ENCODE measurements around the gene STAM.
A peak's percentile ranks its signal among the peaks of the same experiment; 100 is the strongest.

STAM gene

DNA sequence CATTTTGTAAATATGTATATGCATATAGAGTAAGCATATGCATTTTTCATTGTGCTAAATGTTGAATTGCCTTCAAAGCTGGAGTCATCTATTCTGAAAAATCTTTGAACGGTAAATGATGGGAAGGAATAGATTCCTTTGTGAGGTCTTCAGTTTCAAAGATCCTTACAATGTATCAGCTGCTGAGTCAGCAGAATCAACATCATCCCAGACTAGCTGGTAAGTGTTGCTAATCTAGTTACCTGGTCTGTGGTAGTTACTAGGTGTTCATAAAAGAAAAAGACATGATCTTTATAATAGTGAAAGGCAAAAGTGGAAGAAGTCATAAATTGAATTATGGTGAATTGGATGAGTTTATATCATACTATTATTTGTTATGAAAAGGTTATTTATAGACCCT, 10.6 kb upstream of the STAM start:
- H3K9me3 Mint-ChIP-seq: no peaks in the 10 kb centered on the region
- no peak overlapping the region for H3K4me3 Mint-ChIP-seq
- DNase-seq (no peak), ATAC-seq (no peak)
- no peak overlapping the region for H3K27ac Mint-ChIP-seq
- H3K36me3 Mint-ChIP-seq (ENCODE audit: low read depth): no peaks in the 10 kb centered on the region
- H3K27me3 Mint-ChIP-seq: no peaks in the 10 kb centered on the region
- no peaks in the 10 kb centered on the region for H3K4me1 Mint-ChIP-seq

GRCh38 chr10:17637869-17638268, 6.1 kb upstream of the STAM start:
- no peak overlapping the region for H3K27ac Mint-ChIP-seq
- no peak for ATAC-seq
- no peaks in the 10 kb centered on the region for H3K9me3 Mint-ChIP-seq

DNA sequence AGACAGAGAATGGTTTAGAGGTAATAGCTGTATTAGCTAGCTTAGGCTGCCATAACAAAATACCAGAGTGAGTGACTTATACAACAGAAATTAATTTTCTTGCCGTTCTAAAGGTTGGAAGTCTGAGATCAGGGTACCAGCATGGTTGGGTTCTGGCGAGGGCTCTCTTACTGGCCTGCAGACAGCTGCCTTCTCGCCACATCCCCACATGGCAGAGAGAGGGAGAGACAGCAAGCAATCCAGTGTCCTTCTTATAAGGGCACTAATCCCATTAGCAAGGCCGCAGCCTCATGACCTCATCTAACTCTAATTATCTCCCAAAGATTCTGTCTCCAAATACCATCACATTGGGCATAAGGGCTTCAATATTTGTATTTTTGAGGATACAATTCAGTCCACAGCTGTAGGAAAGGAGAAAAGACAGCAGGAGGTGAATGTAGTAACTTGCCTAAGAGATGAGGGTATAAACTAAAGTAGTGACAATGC, 3.6 kb upstream of the STAM start:
- no peak overlapping the region for H3K4me3 Mint-ChIP-seq
- no peaks in the 10 kb centered on the region for H3K9me3 Mint-ChIP-seq
- H3K4me1 Mint-ChIP-seq: peaks cover 25% of the 10 kb centered on the region
- no peak overlapping the region for H3K27ac Mint-ChIP-seq
- DNase-seq (no peak), ATAC-seq (no peak)
- H3K27me3 Mint-ChIP-seq: no peaks in the 10 kb centered on the region
- peaks cover 12% of the 10 kb centered on the region for H3K36me3 Mint-ChIP-seq (ENCODE audit: low read depth)

More at GRCh38 chr10:17637869-17638268, 6.1 kb upstream of the STAM start:
- Mint-ChIP-seq H3K4me3 (no peak overlapping the region), H3K36me3 (ENCODE audit: low read depth) (peaks cover 2% of the 10 kb centered on the region), H3K27me3 (no peaks in the 10 kb centered on the region), H3K4me1 (peaks cover 9% of the 10 kb centered on the region)
- no peak for DNase-seq

DNA sequence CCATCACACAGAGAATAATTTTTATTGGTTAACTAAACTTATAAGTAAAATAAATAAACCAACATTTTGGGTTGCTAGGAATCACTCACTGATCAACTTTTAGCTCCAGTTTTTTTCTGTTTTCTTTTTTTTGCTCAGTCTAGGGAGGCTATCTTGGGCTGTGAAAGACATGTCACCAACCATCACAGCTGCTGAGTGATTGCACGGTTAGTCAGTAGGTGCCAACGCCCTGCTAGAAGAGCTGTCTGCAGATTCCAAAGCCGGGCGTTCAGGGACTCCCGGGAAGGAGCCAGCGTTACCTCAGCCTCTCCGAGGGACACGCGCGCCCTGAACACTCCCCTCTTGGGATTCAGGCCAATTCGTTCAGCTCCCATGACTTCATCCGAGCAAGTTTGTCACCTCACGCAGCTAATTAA, 604 bp upstream of the STAM start:
- Mint-ChIP-seq H3K9me3 (peaks cover 5% of the 10 kb centered on the region), H3K27me3 (peaks cover under 1% of the 10 kb centered on the region)
- ATAC-seq: peak; percentile 11

GRCh38 chr10:17644485-17644943, 563 bp downstream of the STAM start:
- Mint-ChIP-seq H3K27ac (peak overlapping the region; percentile 100), H3K36me3 (ENCODE audit: low read depth) (peaks cover 32% of the 10 kb centered on the region), H3K4me1 (peaks cover 65% of the 10 kb centered on the region), H3K4me3 (peak overlapping the region; percentile 99), H3K9me3 (peaks cover 5% of the 10 kb centered on the region), H3K27me3 (peaks cover 2% of the 10 kb centered on the region)
- ATAC-seq: peak; percentile 6
- no peak for DNase-seq

More for the DNA sequence above, 604 bp upstream of the STAM start:
- Mint-ChIP-seq H3K4me1 (peaks cover 53% of the 10 kb centered on the region), H3K27ac (peak overlapping the region; percentile 100), H3K36me3 (ENCODE audit: low read depth) (peaks cover 27% of the 10 kb centered on the region), H3K4me3 (peak overlapping the region; percentile 99)
- no peak for DNase-seq

- ATAC-seq (peak; percentile 38), DNase-seq (no peak)
- H3K27ac Mint-ChIP-seq: peak overlapping the region; percentile 79
- peak overlapping the region; percentile 99 for H3K4me3 Mint-ChIP-seq
- H3K4me1 Mint-ChIP-seq: peaks cover 77% of the 10 kb centered on the region
- peaks cover 42% of the 10 kb centered on the region for H3K36me3 Mint-ChIP-seq (ENCODE audit: low read depth)
- peaks cover 5% of the 10 kb centered on the region for H3K9me3 Mint-ChIP-seq
- H3K27me3 Mint-ChIP-seq: peaks cover 2% of the 10 kb centered on the region
These were observed 1.8 kb downstream of the STAM start for GRCh38 chr10:17645621-17646345.

DNA sequence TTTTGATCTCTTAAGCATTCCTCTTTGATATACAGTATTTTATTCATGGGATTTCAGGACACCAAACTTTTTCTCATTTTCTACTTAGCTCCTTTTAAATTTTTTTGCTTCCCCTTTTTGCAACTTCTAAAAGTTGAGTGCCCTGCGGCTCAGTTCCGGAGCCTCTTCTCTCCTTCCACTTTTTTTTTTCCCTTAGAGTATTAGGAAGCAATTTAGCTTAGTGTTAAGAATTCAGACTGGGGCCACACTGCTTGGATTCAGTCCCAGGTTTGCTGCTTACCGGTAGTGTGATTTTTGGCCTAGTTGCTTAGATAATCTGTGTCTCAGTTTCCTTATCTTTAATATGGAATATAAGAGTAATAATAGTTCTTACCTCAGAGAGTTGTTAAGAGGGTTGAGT, 3.4 kb downstream of the STAM start:
- peak overlapping the region; percentile 64 for H3K4me3 Mint-ChIP-seq
- H3K27ac Mint-ChIP-seq: peak overlapping the region; percentile 91
- peaks cover 53% of the 10 kb centered on the region for H3K36me3 Mint-ChIP-seq (ENCODE audit: low read depth)
- H3K4me1 Mint-ChIP-seq: peaks cover 84% of the 10 kb centered on the region
- peaks cover 2% of the 10 kb centered on the region for H3K27me3 Mint-ChIP-seq
- no peak for ATAC-seq
- peaks cover 5% of the 10 kb centered on the region for H3K9me3 Mint-ChIP-seq
- no peak for DNase-seq

DNA sequence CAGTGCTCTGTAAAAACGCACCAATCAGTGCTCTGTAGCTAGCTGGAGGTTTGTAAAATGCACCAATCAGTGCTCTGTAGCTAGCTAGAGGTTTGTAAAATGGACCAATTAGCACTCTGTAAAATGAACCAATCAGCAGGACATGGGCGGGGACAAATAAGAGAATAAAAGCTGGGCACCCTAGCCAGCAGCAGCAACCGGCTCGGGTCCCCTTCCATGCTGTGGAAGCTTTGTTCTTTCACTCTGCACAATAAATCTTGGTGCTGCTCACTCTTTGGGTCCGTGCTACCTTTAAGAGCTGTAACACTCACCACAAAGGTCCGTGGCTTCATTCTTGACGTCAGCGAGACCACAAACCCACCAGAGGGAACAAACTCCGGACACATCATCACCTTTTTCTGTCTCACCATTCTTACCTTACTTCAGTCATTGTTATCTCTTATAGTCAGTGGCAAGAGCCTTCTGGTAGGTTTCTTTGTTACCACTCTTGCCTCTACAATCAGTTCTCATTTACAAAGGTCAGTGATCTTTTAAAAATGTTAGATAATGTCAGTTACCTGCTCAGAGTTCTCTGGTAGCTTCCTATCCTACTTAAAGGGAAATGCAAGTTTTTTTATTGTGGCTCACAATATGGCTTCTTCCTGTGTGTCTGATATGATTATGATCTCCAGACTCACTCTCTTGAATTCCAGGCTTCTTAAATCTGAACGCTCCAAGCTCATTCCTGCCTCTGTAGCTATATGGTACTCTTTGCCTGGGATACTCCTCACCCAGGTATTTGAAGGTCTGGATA, 4.5 kb downstream of the STAM start:
- Mint-ChIP-seq H3K27me3 (peaks cover 2% of the 10 kb centered on the region), H3K27ac (peak overlapping the region; percentile 91), H3K36me3 (ENCODE audit: low read depth) (peaks cover 60% of the 10 kb centered on the region), H3K4me3 (peak overlapping the region; percentile 64), H3K9me3 (peaks cover 12% of the 10 kb centered on the region), H3K4me1 (peaks cover 84% of the 10 kb centered on the region)
- peak; percentile 72 for ATAC-seq
- DNase-seq: peak; percentile 75

GRCh38 chr10:17649052-17649451, 5.1 kb downstream of the STAM start:
- peak overlapping the region; percentile 91 for H3K27ac Mint-ChIP-seq
- H3K9me3 Mint-ChIP-seq: peaks cover 17% of the 10 kb centered on the region
- no peak for ATAC-seq
- H3K4me1 Mint-ChIP-seq: peaks cover 90% of the 10 kb centered on the region
- peaks cover 61% of the 10 kb centered on the region for H3K36me3 Mint-ChIP-seq (ENCODE audit: low read depth)
- peak overlapping the region; percentile 64 for H3K4me3 Mint-ChIP-seq
- DNase-seq: no peak
- peaks cover 2% of the 10 kb centered on the region for H3K27me3 Mint-ChIP-seq

- Mint-ChIP-seq H3K27me3 (peaks cover 2% of the 10 kb centered on the region), H3K27ac (peak overlapping the region; percentile 91), H3K9me3 (peaks cover 21% of the 10 kb centered on the region), H3K4me1 (peaks cover 92% of the 10 kb centered on the region), H3K4me3 (no peak overlapping the region), H3K36me3 (ENCODE audit: low read depth) (peaks cover 61% of the 10 kb centered on the region)
- no peak for ATAC-seq
- no peak for DNase-seq
These were observed 5.9 kb downstream of the STAM start for GRCh38 chr10:17649836-17650235.

DNA sequence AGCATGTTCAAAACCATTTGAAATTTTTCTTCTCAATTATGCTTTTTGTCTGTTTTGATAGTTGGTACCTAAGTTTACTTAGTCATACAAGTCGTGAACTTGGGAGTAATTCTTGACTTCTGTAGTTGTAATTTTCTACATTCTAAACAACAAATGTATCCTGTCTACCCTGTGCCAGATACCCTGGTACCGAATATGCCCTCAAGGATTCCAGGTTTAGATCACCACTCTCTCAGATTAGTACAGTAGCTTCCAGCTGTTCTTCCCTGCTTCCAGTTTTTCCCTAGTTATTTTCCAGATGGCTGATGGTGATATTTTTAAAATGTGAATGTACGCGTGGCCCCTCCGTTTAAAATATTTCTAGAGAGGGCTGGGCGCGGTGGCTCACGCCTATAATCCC, 6.5 kb downstream of the STAM start:
- H3K27ac Mint-ChIP-seq: no peak overlapping the region
- peaks cover 66% of the 10 kb centered on the region for H3K36me3 Mint-ChIP-seq (ENCODE audit: low read depth)
- no peak for DNase-seq
- ATAC-seq: no peak
- peaks cover 2% of the 10 kb centered on the region for H3K27me3 Mint-ChIP-seq
- peaks cover 92% of the 10 kb centered on the region for H3K4me1 Mint-ChIP-seq
- H3K9me3 Mint-ChIP-seq: peaks cover 24% of the 10 kb centered on the region
- H3K4me3 Mint-ChIP-seq: no peak overlapping the region

GRCh38 chr10:17651896-17652295, 7.9 kb downstream of the STAM start:
- Mint-ChIP-seq H3K4me3 (no peak overlapping the region), H3K27me3 (peaks cover 2% of the 10 kb centered on the region), H3K36me3 (ENCODE audit: low read depth) (peaks cover 70% of the 10 kb centered on the region), H3K4me1 (peaks cover 92% of the 10 kb centered on the region), H3K9me3 (peaks cover 24% of the 10 kb centered on the region), H3K27ac (no peak overlapping the region)
- ATAC-seq: no peak
- DNase-seq: no peak

DNA sequence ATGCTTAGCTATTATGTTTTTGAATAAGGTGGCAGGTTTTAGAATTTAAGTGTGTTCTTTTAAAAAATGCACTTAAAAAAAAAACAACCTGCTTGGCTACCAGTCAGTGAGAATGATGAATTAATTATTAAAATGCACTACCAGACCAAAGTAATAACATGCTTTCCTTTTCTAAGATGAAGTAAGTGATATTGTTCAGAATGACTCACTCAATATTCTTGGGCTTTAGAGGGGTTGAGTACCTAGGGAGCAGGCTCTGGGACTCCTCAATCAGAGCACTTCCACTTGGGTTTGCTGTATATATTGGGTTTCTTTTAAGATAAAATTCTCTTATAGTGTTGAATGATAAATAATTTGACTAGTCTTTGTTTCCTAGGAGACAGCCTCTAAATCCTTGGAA, 8.6 kb downstream of the STAM start:
- DNase-seq (no peak), ATAC-seq (no peak)
- Mint-ChIP-seq H3K36me3 (ENCODE audit: low read depth) (peaks cover 64% of the 10 kb centered on the region), H3K27ac (no peak overlapping the region), H3K9me3 (peaks cover 29% of the 10 kb centered on the region), H3K27me3 (peaks cover 2% of the 10 kb centered on the region), H3K4me3 (no peak overlapping the region), H3K4me1 (peaks cover 92% of the 10 kb centered on the region)

DNA sequence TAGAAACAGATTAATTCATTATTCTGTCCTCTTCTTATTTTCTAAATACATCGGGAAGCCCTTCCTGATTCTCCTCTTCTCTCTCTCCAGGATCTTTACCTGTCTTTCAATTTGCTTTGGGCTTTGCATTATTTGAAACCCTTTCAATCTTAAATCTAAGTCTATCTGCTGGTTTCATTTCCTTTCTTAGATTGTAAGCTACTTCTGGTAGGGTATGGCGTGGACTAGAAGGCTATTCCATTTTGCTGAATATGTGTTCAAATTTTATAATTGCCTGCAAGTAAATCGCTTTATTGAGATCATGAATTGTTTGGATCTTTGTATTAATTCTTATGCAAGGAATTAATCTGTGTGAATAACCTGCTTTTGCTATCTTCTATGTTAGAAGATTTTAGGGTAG, 11.1 kb downstream of the STAM start:
- H3K4me1 Mint-ChIP-seq: peaks cover 80% of the 10 kb centered on the region

More for the DNA sequence above, 11.1 kb downstream of the STAM start:
- H3K27me3 Mint-ChIP-seq: no peaks in the 10 kb centered on the region
- peaks cover 24% of the 10 kb centered on the region for H3K9me3 Mint-ChIP-seq
- DNase-seq (no peak), ATAC-seq (no peak)
- H3K27ac Mint-ChIP-seq: peak overlapping the region; percentile 49
- H3K36me3 Mint-ChIP-seq (ENCODE audit: low read depth): peaks cover 58% of the 10 kb centered on the region
- no peak overlapping the region for H3K4me3 Mint-ChIP-seq

All from activated naive CD8-positive, alpha-beta T cell treated with anti-CD3 and anti-CD28 coated beads, Interleukin-2, amount 50 U/mL, for 24 hours (primary cell).